Hepatocyte (in vitro differentiated cells): ENCODE data around the gene ARID2. TPM values are rescaled to one million over a fixed set of nuclear protein-coding genes. Genes with fewer than 3 reads are reported as not detected.

Source experiments
- DNase-seq: peaks from one replicate; pipeline ENCODE4 v3.0.0-alpha.2; 2016; ENCODE audit warnings: low spot score
- H2AFZ ChIP-seq: fragments of 200-600 bp; sonication (generic); 2 replicates; pipeline ENCODE4 v1.6.0; 2016; ENCODE audit warnings: antibody characterized with exemption, mild to moderate bottlenecking
- H3K27ac ChIP-seq: fragments of 200-600 bp; sonication (generic); 2 replicates; pipeline ENCODE4 v1.5.1; 2016; ENCODE audit warnings: mild to moderate bottlenecking
- H3K27me3 ChIP-seq: fragments of 200-600 bp; sonication (generic); 2 replicates; pipeline ENCODE4 v1.6.1; 2016
- H3K36me3 ChIP-seq: fragments of 200-600 bp; sonication (generic); replicated peaks from 2 replicates; pipeline ENCODE4 v1.5.1; 2016; ENCODE audit warnings: low read depth; ENCODE audit not compliant: insufficient read depth
- H3K4me1 ChIP-seq: fragments of 200-600 bp; sonication (generic); 2 replicates; pipeline ENCODE4 v1.5.1; 2016; ENCODE audit warnings: mild to moderate bottlenecking, moderate library complexity; ENCODE audit not compliant: insufficient read depth
- H3K4me2 ChIP-seq: fragments of 200-600 bp; sonication (generic); 2 replicates; pipeline ENCODE4 v1.6.0; 2016
- H3K4me3 ChIP-seq: fragments of 200-600 bp; sonication (generic); 2 replicates; pipeline ENCODE4 v1.5.1; 2016; ENCODE audit warnings: mild to moderate bottlenecking
- H3K79me2 ChIP-seq: fragments of 200-600 bp; sonication (generic); 2 replicates; pipeline ENCODE4 v1.6.0; 2017; ENCODE audit warnings: mild to moderate bottlenecking
- H3K9me2 ChIP-seq: fragments of 200-600 bp; sonication (generic); replicated peaks from 2 replicates; pipeline ENCODE4 v1.6.0; 2017; ENCODE audit warnings: mild to moderate bottlenecking; ENCODE audit not compliant: insufficient read depth
- H3K9me3 ChIP-seq: fragments of 200-600 bp; sonication (generic); 2 replicates; pipeline ENCODE4 v1.5.1; 2016; ENCODE audit warnings: low read depth, mild to moderate bottlenecking
- H4K20me1 ChIP-seq: fragments of 200-600 bp; sonication (generic); 2 replicates; pipeline ENCODE4 v1.6.0; 2016; ENCODE audit warnings: mild to moderate bottlenecking; ENCODE audit not compliant: insufficient read depth, poor library complexity, severe bottlenecking
- EZH2 ChIP-seq: fragments of 200-600 bp; sonication (generic); IDR thresholded peaks from 2 replicates; pipeline ENCODE4 v1.6.1; 2016; ENCODE audit warnings: antibody characterized with exemption, mild to moderate bottlenecking, borderline replicate concordance
- EZH2phosphoT487 ChIP-seq: fragments of 200-600 bp; sonication (generic); IDR thresholded peaks from one replicate; pipeline ENCODE4 v1.6.1; 2018; ENCODE audit warnings: antibody characterized with exemption, mild to moderate bottlenecking, low read depth, moderate library complexity; ENCODE audit not compliant: unreplicated experiment, severe bottlenecking
- WGBS: methylation state at CpG from one replicate; pipeline ENCODE4 v1.1.6; 2016; ENCODE audit warnings: low lambda C conversion rate; ENCODE audit errors: missing lambda C conversion rate; 5-methylcytosine and 5-hydroxymethylcytosine counted together
- polyA plus RNA-seq: library from polyadenylated mRNA; unstranded; fragments of >200 nt; fragmentation: Nextera tagmentation; extraction: Ambion mirVana; gene quantifications from 2 replicates; pipeline ENCODE4 v1.2.1, GENCODE V29; 2016
- total RNA-seq: library from RNA; depleted of rRNA; stranded (reverse); fragments of >200 nt; gene quantifications from 2 replicates; pipeline ENCODE4 v1.2.3, GENCODE V29; 2014
- TF ChIP-seq, protein P1 (sequence below): fragments of 200-600 bp; sonication (generic); IDR thresholded peaks from 2 replicates; pipeline ENCODE4 v1.5.1; 2016; ENCODE audit warnings: antibody characterized with exemption, mild to moderate bottlenecking; ENCODE audit not compliant: poor library complexity

The ARID2 gene
- total and polyA plus RNA-seq, 2 experiments from 2014 or later: 11.9 to 29.7 TPM

DNA sequence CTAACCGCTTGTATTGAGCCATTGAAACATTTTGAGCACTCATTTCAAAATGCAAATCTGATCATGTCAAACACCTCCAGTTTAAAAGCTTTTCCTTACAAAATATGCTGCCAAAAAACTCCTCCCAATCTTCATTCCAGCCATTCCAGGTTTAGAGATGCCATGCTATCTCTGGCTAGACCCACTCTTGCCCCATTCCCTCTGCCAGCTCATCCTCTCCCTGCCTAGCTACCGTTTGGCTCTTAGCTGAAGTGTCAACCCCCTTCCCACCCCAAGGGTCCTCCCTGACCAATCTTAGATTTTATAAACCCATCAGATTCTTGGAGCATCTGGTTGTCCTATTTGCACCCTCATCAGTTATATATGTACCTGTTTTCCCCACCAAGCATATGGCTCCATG is 185.9 kb downstream of the ARID2 start:
- Histone ChIP-seq H2AFZ (no peak overlapping the region), H3K36me3 (no peaks in the 10 kb centered on the region), H4K20me1 (no peaks in the 10 kb centered on the region), H3K9me3 (no peaks in the 10 kb centered on the region), H3K4me3 (no peak overlapping the region), H3K4me2 (no peak overlapping the region), H3K27me3 (no peaks in the 10 kb centered on the region), H3K9me2 (no peaks in the 10 kb centered on the region), H3K4me1 (no peaks in the 10 kb centered on the region), H3K27ac (no peak overlapping the region), H3K79me2 (no peaks in the 10 kb centered on the region)
- TF ChIP-seq, protein P1, sequence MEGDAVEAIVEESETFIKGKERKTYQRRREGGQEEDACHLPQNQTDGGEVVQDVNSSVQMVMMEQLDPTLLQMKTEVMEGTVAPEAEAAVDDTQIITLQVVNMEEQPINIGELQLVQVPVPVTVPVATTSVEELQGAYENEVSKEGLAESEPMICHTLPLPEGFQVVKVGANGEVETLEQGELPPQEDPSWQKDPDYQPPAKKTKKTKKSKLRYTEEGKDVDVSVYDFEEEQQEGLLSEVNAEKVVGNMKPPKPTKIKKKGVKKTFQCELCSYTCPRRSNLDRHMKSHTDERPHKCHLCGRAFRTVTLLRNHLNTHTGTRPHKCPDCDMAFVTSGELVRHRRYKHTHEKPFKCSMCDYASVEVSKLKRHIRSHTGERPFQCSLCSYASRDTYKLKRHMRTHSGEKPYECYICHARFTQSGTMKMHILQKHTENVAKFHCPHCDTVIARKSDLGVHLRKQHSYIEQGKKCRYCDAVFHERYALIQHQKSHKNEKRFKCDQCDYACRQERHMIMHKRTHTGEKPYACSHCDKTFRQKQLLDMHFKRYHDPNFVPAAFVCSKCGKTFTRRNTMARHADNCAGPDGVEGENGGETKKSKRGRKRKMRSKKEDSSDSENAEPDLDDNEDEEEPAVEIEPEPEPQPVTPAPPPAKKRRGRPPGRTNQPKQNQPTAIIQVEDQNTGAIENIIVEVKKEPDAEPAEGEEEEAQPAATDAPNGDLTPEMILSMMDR: no peak
- TF ChIP-seq EZH2phosphoT487 (no peak), EZH2 (no peak)
- no peak for DNase-seq
- WGBS: 83% methylated on average over 2 of the region's 2 CpGs

DNA sequence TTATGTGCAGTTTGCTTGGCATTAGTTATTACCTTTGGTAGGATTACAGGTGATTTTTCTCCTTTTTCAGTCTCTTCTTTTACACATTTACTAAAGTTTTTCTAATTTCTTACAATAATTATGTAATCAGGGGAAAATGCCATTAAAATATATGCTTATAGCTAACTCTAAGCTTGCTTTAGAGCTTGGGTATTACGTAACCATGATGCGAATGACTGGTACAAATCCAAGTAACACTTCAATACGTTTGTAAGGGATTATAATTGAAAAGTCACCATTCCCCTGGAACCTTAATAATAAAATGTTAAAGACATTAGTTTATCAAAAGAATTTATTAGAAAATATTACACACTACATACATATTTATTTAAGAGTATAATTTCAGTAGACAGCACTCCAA is 189.3 kb downstream of the ARID2 start:
- WGBS: 94% methylated on average over 3 of the region's 3 CpGs
- Histone ChIP-seq H3K36me3 (no peaks in the 10 kb centered on the region), H3K27me3 (no peaks in the 10 kb centered on the region), H3K4me3 (no peak overlapping the region), H3K4me2 (no peak overlapping the region), H4K20me1 (no peaks in the 10 kb centered on the region), H3K4me1 (no peaks in the 10 kb centered on the region), H3K9me3 (no peaks in the 10 kb centered on the region), H3K27ac (no peak overlapping the region), H3K9me2 (no peaks in the 10 kb centered on the region), H3K79me2 (no peaks in the 10 kb centered on the region), H2AFZ (no peak overlapping the region)
- DNase-seq: no peak
- TF ChIP-seq, protein P1: no peak
- no peak for TF ChIP-seq EZH2phosphoT487
- no peak for TF ChIP-seq EZH2

DNA sequence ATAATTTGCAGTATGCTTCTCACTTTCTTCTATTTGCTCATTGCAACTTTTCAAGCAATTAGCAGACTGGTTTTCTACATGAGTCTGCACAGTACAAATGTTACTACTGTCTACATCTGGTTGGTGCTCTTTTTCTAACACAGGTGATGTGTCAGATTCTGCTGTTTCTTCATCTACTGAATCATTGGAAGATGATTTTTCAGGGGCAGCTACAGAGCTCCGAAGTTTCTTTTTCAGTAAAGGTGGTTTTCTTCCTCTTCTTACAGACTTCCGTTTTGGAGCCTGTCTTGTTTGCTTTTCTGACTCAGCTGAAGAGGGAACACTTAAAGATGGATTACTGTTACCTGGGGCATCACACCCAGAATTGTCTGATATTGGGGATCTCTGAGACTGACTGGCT is 198.8 kb downstream of the ARID2 start:
- H2AFZ ChIP-seq: no peak overlapping the region
- H3K4me2 ChIP-seq: no peak overlapping the region
- 85% methylated on average over 2 of the region's 2 CpGs for WGBS
- DNase-seq: no peak
- H3K79me2 ChIP-seq: no peaks in the 10 kb centered on the region
- H3K27ac ChIP-seq: no peak overlapping the region
- no peaks in the 10 kb centered on the region for H3K4me1 ChIP-seq
- H3K4me3 ChIP-seq: no peak overlapping the region
- H3K36me3 ChIP-seq: no peaks in the 10 kb centered on the region
- TF ChIP-seq, protein P1: no peak
- no peak for TF ChIP-seq EZH2
- no peak for TF ChIP-seq EZH2phosphoT487
- no peaks in the 10 kb centered on the region for H3K27me3 ChIP-seq
- H3K9me3 ChIP-seq: no peaks in the 10 kb centered on the region
- no peaks in the 10 kb centered on the region for H4K20me1 ChIP-seq
- H3K9me2 ChIP-seq: no peaks in the 10 kb centered on the region

DNA sequence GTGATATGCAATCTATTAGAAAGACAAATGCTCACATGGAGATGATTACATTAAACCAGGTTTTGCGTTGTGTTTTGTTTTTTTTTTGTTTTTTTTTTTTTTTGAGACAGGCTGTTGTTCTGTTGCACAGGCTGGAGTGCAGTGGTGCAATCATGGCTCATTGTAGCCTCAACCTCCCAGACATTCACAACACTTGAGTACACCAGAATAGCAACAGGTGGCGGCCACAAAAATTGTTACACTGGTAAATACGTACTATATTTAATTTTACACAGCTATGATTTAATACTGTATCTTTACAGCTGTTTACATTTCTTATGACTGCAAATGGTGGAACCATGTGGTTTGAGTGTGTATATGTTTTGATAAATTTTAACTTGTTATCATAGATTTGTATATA is 200.9 kb downstream of the ARID2 start:
- Histone ChIP-seq H3K4me2 (no peak overlapping the region), H3K79me2 (no peaks in the 10 kb centered on the region), H3K27me3 (no peaks in the 10 kb centered on the region), H2AFZ (no peak overlapping the region), H3K9me2 (no peaks in the 10 kb centered on the region), H3K27ac (no peak overlapping the region), H3K4me3 (no peak overlapping the region), H3K36me3 (no peaks in the 10 kb centered on the region), H3K9me3 (no peaks in the 10 kb centered on the region), H3K4me1 (no peaks in the 10 kb centered on the region), H4K20me1 (no peaks in the 10 kb centered on the region)
- TF ChIP-seq EZH2phosphoT487 (no peak), EZH2 (no peak)
- TF ChIP-seq, protein P1: no peak
- WGBS: 97% methylated on average over 3 of the region's 3 CpGs
- no peak for DNase-seq
